Measurements from ENCODE around the gene SEC22C. TPM values are rescaled to one million over a fixed set of nuclear protein-coding genes. Genes with fewer than 3 reads are reported as not detected.

The SEC22C gene
- polyA plus RNA-seq, 1 donor (not counting 4 experiments of a cell fraction or from before 2014, with no cell fraction given), result 58.4 TPM

GRCh38 chr3:42519568-42519962 lies 62.2 kb downstream of the SEC22C start:
- Histone ChIP-seq H3K36me3 (ENCODE audit: control insufficient read depth in 2 of 2, extremely low read depth in 1 of 2, insufficient read depth in 2 of 2, low read length in 2 of 2) (no peaks in the 10 kb centered on the region), H3K9me3 (ENCODE audit: control insufficient read depth, low read depth, low read length) (no peaks in the 10 kb centered on the region), H3K4me2 (ENCODE audit: control insufficient read depth, extremely low read depth, insufficient read depth, low read depth, low read length) (no peak overlapping the region), H3K4me1 (ENCODE audit: control insufficient read depth, extremely low read depth, insufficient read depth, low read length) (peaks cover 30% of the 10 kb centered on the region), H3K27me3 (ENCODE audit: control insufficient read depth, extremely low read depth, insufficient read depth, low read length) (no peaks in the 10 kb centered on the region), H3K27ac (ENCODE audit: control insufficient read depth, insufficient read depth, low read length) (no peak overlapping the region), H4K20me1 (ENCODE audit: control insufficient read depth, extremely low read depth, insufficient read depth, low read length) (no peaks in the 10 kb centered on the region), H3K4me3 (ENCODE audit: control insufficient read depth in 2 of 3, extremely low read depth in 1 of 3, insufficient read depth in 2 of 3, low read depth in 1 of 3, low read length in 3 of 3) (no peak overlapping the region), H3K9me1 (ENCODE audit: control insufficient read depth, extremely low read depth, insufficient read depth, low read length) (no peaks in the 10 kb centered on the region), H3K9ac (ENCODE audit: control insufficient read depth, extremely low read depth, insufficient read depth, low read length) (no peak overlapping the region), H2AFZ (ENCODE audit: control insufficient read depth, low read length) (no peak overlapping the region), H3K79me2 (ENCODE audit: control insufficient read depth, insufficient read depth, low read length) (no peaks in the 10 kb centered on the region)
- no peak for FAIRE-seq
- TF ChIP-seq EZH2 (IDR thresholded peaks at IDR 0.05; ENCODE audit: low read length) (no peak), CTCF (optimal IDR thresholded peaks at IDR 0.05 in 1 of 3, IDR thresholded peaks at IDR 0.05 in 1 of 3, conservative IDR thresholded peaks at IDR 0.05 in 1 of 3; ENCODE audit: extremely low read depth in 1 of 3, insufficient read depth in 2 of 3, low read length in 3 of 3) (no peak)
- DNase-seq (ENCODE audit: low read depth, low spot score), result no peak
- dilution Hi-C loops (cut with MboI; ENCODE audit: extremely low pct_ligation_motif_present, low sequenced_read_pairs), result no loop called here

GRCh38 chr3:42518800-42519567 lies 62.8 kb downstream of the SEC22C start:
- peaks cover 33% of the 10 kb centered on the region for H3K4me1 ChIP-seq (ENCODE audit: control insufficient read depth, extremely low read depth, insufficient read depth, low read length)
- no peak overlapping the region for H3K9ac ChIP-seq (ENCODE audit: control insufficient read depth, extremely low read depth, insufficient read depth, low read length)
- no peak overlapping the region for H3K4me2 ChIP-seq (ENCODE audit: control insufficient read depth, extremely low read depth, insufficient read depth, low read depth, low read length)
- no peaks in the 10 kb centered on the region for H3K9me1 ChIP-seq (ENCODE audit: control insufficient read depth, extremely low read depth, insufficient read depth, low read length)
- no peak for FAIRE-seq
- H3K27me3 ChIP-seq (ENCODE audit: control insufficient read depth, extremely low read depth, insufficient read depth, low read length), result no peaks in the 10 kb centered on the region
- dilution Hi-C loops (cut with MboI; ENCODE audit: extremely low pct_ligation_motif_present, low sequenced_read_pairs), result no loop called here
- TF ChIP-seq CTCF (optimal IDR thresholded peaks at IDR 0.05 in 1 of 3, IDR thresholded peaks at IDR 0.05 in 1 of 3, conservative IDR thresholded peaks at IDR 0.05 in 1 of 3; ENCODE audit: extremely low read depth in 1 of 3, insufficient read depth in 2 of 3, low read length in 3 of 3) (no peak), EZH2 (IDR thresholded peaks at IDR 0.05; ENCODE audit: low read length) (no peak)
- no peak overlapping the region for H3K4me3 ChIP-seq (ENCODE audit: control insufficient read depth in 2 of 3, extremely low read depth in 1 of 3, insufficient read depth in 2 of 3, low read depth in 1 of 3, low read length in 3 of 3)
- no peaks in the 10 kb centered on the region for H3K36me3 ChIP-seq (ENCODE audit: control insufficient read depth in 2 of 2, extremely low read depth in 1 of 2, insufficient read depth in 2 of 2, low read length in 2 of 2)
- no peak overlapping the region for H2AFZ ChIP-seq (ENCODE audit: control insufficient read depth, low read length)
- H4K20me1 ChIP-seq (ENCODE audit: control insufficient read depth, extremely low read depth, insufficient read depth, low read length), result no peaks in the 10 kb centered on the region
- H3K27ac ChIP-seq (ENCODE audit: control insufficient read depth, insufficient read depth, low read length), result no peak overlapping the region
- no peak for DNase-seq (ENCODE audit: low read depth, low spot score)
- H3K79me2 ChIP-seq (ENCODE audit: control insufficient read depth, insufficient read depth, low read length), result no peaks in the 10 kb centered on the region
- no peaks in the 10 kb centered on the region for H3K9me3 ChIP-seq (ENCODE audit: control insufficient read depth, low read depth, low read length)

All from keratinocyte (primary cell).